ENCODE measurements around the gene CHI3L1. TPM values are rescaled to one million over a fixed set of nuclear protein-coding genes. Genes with fewer than 3 reads are reported as not detected.

CHI3L1 gene
- total and polyA plus RNA-seq, 2 donors (not counting 1 experiment from before 2014, with no cell fraction given): 0.15 TPM; not detected in 1

- ChIA-PET POLR2A (interaction anchor here (0.7 kb wide), 1 partner anchor 1542 kb away, joined by 3 read pairs; no protein-coding TSS in a partner anchor), CTCF (no interaction called here)
- Histone ChIP-seq H3K36me3 (replicated peaks in 1 of 2; ENCODE audit: control extremely low read depth in 1 of 2, control insufficient read depth in 1 of 2, extremely low read depth in 1 of 2, insufficient read depth in 2 of 2, low read length in 1 of 2) (no peaks in the 10 kb centered on the region), H4K20me1 (ENCODE audit: control insufficient read depth, insufficient read depth, low read length, poor library complexity, severe bottlenecking) (no peaks in the 10 kb centered on the region), H3K9ac (ENCODE audit: low read length) (no peak overlapping the region), H2AFZ (ENCODE audit: insufficient read depth, low read depth, low read length, poor library complexity, severe bottlenecking) (no peak overlapping the region), H3K27me3 (replicated peaks in 1 of 4; ENCODE audit: control extremely low read depth in 1 of 4, control insufficient read depth in 3 of 4, insufficient read depth in 4 of 4, low read length in 3 of 4) (peaks cover 0 to 6% (median 0%) of the 10 kb centered on the region in 4 experiments), H3K4me2 (replicated peaks; ENCODE audit: low read depth, low read length, poor library complexity, severe bottlenecking) (no peak overlapping the region), H3K79me2 (ENCODE audit: control insufficient read depth, insufficient read depth, low read length) (no peaks in the 10 kb centered on the region), H3K4me3 (ENCODE audit: control extremely low read depth in 1 of 5, extremely low read depth in 1 of 5, insufficient read depth in 1 of 5, low read depth in 2 of 5, low read length in 4 of 5) (no peak overlapping the region), H3K4me1 (ENCODE audit: control insufficient read depth in 2 of 2, insufficient read depth in 2 of 2, low read length in 2 of 2) (peaks cover 0 to 8% of the 10 kb centered on the region in 2 donors), H3K9me3 (ENCODE audit: control extremely low read depth in 1 of 3, control insufficient read depth in 2 of 3, insufficient read depth in 1 of 3, low read length in 2 of 3) (no peaks in the 10 kb centered on the region), H3K27ac (ENCODE audit: low read length in 2 of 2) (no peak overlapping the region)
- no peaks in the 10 kb centered on the region for H3K9me3 Mint-ChIP-seq (ENCODE audit: insufficient read depth)
- peaks cover 6% of the 10 kb centered on the region for H3K27me3 Mint-ChIP-seq
- intact Hi-C loops (cut with micrococcal nuclease): no loop called here
- WGBS (ENCODE audit: insufficient coverage): 79% methylated on average over 3 of the region's 5 CpGs
- H3K27ac Mint-ChIP-seq: no peak overlapping the region
- no peak for TF ChIP-seq EZH2 (IDR thresholded peaks at IDR 0.05; ENCODE audit: borderline replicate concordance, insufficient read depth, low read depth, low read length, poor library complexity, severe bottlenecking)
- TF ChIP-seq, protein P1, sequence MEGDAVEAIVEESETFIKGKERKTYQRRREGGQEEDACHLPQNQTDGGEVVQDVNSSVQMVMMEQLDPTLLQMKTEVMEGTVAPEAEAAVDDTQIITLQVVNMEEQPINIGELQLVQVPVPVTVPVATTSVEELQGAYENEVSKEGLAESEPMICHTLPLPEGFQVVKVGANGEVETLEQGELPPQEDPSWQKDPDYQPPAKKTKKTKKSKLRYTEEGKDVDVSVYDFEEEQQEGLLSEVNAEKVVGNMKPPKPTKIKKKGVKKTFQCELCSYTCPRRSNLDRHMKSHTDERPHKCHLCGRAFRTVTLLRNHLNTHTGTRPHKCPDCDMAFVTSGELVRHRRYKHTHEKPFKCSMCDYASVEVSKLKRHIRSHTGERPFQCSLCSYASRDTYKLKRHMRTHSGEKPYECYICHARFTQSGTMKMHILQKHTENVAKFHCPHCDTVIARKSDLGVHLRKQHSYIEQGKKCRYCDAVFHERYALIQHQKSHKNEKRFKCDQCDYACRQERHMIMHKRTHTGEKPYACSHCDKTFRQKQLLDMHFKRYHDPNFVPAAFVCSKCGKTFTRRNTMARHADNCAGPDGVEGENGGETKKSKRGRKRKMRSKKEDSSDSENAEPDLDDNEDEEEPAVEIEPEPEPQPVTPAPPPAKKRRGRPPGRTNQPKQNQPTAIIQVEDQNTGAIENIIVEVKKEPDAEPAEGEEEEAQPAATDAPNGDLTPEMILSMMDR (IDR thresholded peaks at IDR 0.05): no peak
- ATAC-seq (ENCODE audit: low read depth): no peak
- peaks cover 1% of the 10 kb centered on the region for H3K4me1 Mint-ChIP-seq
- H3K4me3 Mint-ChIP-seq: no peak overlapping the region
- no peak for DNase-seq
Observed at GRCh38 chr1:203178083-203178482, 8.4 kb downstream of the CHI3L1 start.

- TF ChIP-seq EZH2 (IDR thresholded peaks at IDR 0.05; ENCODE audit: borderline replicate concordance, insufficient read depth, low read depth, low read length, poor library complexity, severe bottlenecking): no peak
- TF ChIP-seq, protein P1 (IDR thresholded peaks at IDR 0.05): no peak
- no peak overlapping the region for H3K4me2 ChIP-seq (replicated peaks; ENCODE audit: low read depth, low read length, poor library complexity, severe bottlenecking)
- ChIA-PET POLR2A (interaction anchor here (0.7 kb wide), 1 partner anchor 1542 kb away, joined by 3 read pairs; no protein-coding TSS in a partner anchor), CTCF (no interaction called here)
- no peak for ATAC-seq (ENCODE audit: low read depth)
- no peaks in the 10 kb centered on the region for H4K20me1 ChIP-seq (ENCODE audit: control insufficient read depth, insufficient read depth, low read length, poor library complexity, severe bottlenecking)
- no peak overlapping the region for H2AFZ ChIP-seq (ENCODE audit: insufficient read depth, low read depth, low read length, poor library complexity, severe bottlenecking)
- Mint-ChIP-seq H3K27me3 (peaks cover 6% of the 10 kb centered on the region), H3K4me3 (no peak overlapping the region), H3K9me3 (ENCODE audit: insufficient read depth) (no peaks in the 10 kb centered on the region), H3K4me1 (peaks cover 1% of the 10 kb centered on the region), H3K27ac (no peak overlapping the region)
- DNase-seq: no peak
- peaks cover 0 to 2% (median 0%) of the 10 kb centered on the region in 3 donors for H3K9me3 ChIP-seq (ENCODE audit: control extremely low read depth in 1 of 3, control insufficient read depth in 2 of 3, insufficient read depth in 1 of 3, low read length in 2 of 3)
- WGBS (ENCODE audit: insufficient coverage): 75% methylated on average over 7 of the region's 9 CpGs
- H3K27ac ChIP-seq (ENCODE audit: low read length in 2 of 2): no peak overlapping the region
- H3K4me1 ChIP-seq (ENCODE audit: control insufficient read depth in 2 of 2, insufficient read depth in 2 of 2, low read length in 2 of 2): peaks cover 0 to 8% of the 10 kb centered on the region in 2 donors
- H3K79me2 ChIP-seq (ENCODE audit: control insufficient read depth, insufficient read depth, low read length): no peaks in the 10 kb centered on the region
- intact Hi-C loops (cut with micrococcal nuclease): no loop called here
- no peaks in the 10 kb centered on the region for H3K36me3 ChIP-seq (replicated peaks in 1 of 2; ENCODE audit: control extremely low read depth in 1 of 2, control insufficient read depth in 1 of 2, extremely low read depth in 1 of 2, insufficient read depth in 2 of 2, low read length in 1 of 2)
- H3K9ac ChIP-seq (ENCODE audit: low read length): no peak overlapping the region
- H3K27me3 ChIP-seq (replicated peaks in 1 of 4; ENCODE audit: control extremely low read depth in 1 of 4, control insufficient read depth in 3 of 4, insufficient read depth in 4 of 4, low read length in 3 of 4): peaks cover 0 to 6% (median 0%) of the 10 kb centered on the region in 4 experiments
- no peak overlapping the region for H3K4me3 ChIP-seq (ENCODE audit: control extremely low read depth in 1 of 5, extremely low read depth in 1 of 5, insufficient read depth in 1 of 5, low read depth in 2 of 5, low read length in 4 of 5)
Observed at GRCh38 chr1:203177470-203178039, 8.9 kb downstream of the CHI3L1 start.

Data from B cell (primary cell).